HPDE6-E6E7 (cell line): ENCODE measurements around the gene CEP112.

Source experiments
- DNase-seq: peaks from one replicate; pipeline ENCODE4 v3.0.0; 2011; ENCODE audit warnings: missing footprints; ENCODE audit errors: extremely low spot score

Gene CEP112

GRCh38 chr17:65931246-65932149 lies 260.4 kb downstream of the CEP112 start:
- no peak for DNase-seq

GRCh38 chr17:65930140-65930730 lies 261.7 kb downstream of the CEP112 start:
- DNase-seq = no peak

GRCh38 chr17:65926599-65926998 lies 265.3 kb downstream of the CEP112 start:
- no peak for DNase-seq

- no peak for DNase-seq
Observed at GRCh38 chr17:65925606-65926307, 266.2 kb downstream of the CEP112 start.

DNA sequence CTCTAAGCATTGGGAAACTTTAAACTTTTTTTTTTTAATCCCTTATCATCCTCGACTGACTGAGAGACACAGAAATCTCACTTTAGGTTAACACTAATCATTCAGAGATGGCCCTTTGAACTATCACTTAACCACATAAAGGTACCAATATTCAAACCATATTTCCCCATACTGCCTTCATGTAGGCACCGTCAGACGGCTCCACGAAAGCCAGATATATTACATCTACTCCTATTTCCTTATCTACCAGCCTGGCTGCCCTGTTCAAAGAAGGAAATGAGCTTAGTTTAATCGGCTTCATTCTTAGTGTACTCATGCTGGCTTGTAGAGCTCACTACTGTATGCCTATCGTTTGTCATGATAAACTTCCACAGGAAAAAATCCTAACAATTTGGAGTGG lies 270.9 kb downstream of the CEP112 start:
- DNase-seq = no peak

DNA sequence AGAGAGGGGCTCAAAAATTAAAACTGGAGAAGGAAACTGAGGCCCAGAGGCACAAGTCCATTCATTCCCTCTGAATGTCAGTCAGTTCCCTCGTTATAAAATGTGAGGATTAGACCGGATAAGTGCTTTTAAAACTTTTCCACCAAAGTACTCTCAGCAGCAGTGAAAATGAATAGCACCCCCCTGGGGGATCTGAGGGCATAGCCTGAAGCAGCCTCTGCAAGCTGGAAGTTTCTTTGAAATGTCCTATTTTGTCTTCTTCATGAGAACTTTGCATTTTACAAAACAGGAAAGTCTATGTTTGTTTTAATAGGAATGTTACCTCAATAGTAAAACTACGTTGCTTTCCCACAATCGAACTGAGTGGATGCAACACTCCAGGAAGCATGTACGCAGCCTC lies 273.0 kb downstream of the CEP112 start:
- no peak for DNase-seq

- DNase-seq = no peak
Observed at GRCh38 chr17:65918500-65918899, 273.4 kb downstream of the CEP112 start.

- DNase-seq = no peak
Observed at GRCh38 chr17:65917560-65917959, 274.4 kb downstream of the CEP112 start.

DNA sequence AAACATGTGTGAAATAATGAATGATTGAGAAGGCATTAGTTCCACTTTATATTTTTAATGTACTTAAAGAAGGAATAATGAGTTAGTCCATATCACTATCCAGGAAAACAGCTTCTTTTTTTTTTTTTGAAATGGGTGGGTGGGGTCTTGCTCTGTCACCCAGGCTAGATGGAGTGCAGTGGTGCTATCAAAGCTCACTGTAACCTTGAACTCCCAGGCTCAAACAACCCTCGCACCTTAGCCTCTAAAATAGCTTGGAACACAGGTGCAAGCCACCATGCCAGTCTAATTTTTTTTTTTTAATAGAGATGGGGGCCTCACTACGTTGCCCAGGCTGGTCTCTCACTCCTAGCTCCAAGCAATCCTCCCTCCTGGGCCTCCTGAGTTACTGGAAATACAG lies 275.5 kb downstream of the CEP112 start:
- DNase-seq = no peak

DNA sequence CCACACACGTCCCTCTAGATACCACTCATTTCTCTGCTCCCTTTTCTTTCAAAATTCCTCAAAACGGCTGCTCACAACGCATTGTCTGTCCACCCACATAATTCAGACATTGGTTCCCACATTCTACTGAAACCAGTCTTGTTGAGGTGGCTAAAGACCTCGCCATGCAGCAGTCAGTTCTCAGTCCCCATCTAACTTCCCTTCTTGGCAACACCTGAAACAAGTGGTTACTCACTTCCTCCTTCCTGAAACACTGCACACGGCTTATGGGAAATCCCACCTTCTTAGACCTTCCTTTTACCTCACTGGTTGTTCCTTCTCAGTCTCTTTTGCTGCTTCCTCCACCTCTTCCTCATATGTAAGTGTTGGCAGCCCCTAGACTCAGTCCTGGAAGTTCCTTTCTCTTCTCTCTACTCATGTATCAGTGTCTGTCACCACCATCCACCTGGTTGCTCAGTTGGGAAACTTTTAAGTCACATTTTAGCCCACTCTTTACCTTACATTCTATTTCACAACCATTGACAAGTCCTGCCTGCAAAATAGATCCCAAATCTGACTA lies 277.1 kb downstream of the CEP112 start:
- no peak for DNase-seq

- DNase-seq = no peak
Observed at GRCh38 chr17:65913326-65913850, 278.5 kb downstream of the CEP112 start.

- no peak for DNase-seq
Observed at GRCh38 chr17:65910836-65911235, 281.1 kb downstream of the CEP112 start.

DNA sequence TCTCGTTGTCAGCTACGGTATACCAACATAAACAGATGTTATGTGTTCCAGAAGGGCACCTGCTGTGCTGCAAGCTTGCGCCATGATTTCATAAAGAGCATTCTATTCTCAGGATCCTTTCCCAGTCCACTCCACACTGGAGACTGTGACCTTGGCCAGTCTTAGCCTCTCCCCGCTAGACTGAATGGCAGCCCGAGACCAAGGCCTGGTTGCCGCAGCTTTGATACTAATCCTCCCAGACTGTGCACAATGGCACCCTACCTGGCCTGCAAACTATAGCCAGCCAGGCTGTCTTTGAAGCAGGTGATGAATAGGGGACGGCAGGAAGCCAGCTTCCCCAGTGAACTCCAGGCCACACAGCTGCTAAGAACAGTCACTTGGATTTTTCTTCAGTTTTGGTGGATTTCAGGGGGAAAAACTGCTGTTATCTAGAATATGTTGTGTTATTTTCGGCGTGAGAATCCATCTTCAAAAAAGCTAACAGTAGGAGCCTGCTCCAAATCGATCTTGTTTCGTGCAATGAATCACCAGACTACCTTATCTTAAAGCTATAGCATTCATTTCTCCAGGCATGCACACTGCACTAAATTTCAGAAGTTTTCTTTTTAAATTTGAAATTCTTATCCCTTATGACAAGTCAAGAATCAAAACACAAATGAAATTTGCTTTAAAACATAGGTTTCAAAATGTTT lies 289.0 kb downstream of the CEP112 start:
- DNase-seq = no peak

- DNase-seq = no peak
Observed at GRCh38 chr17:65902155-65902554, 289.8 kb downstream of the CEP112 start.

DNA sequence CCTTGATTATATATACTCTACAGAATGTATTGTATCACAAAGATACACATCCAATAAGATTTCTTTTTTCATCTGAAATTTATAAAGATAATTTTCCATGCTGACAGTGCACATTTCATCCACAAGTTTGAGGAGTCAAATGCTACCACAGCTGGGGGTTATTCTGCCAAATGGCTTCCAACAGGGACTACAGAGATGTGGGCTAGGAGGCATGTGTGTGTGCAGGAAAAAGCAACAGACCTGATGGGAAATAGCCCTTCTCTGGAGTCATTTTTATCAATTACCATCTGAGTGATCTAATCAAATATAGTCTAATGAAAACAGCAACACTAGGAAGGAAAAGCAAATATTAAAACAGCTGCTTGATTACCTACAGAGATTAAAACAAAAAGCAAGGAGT lies 290.5 kb downstream of the CEP112 start:
- no peak for DNase-seq

DNA sequence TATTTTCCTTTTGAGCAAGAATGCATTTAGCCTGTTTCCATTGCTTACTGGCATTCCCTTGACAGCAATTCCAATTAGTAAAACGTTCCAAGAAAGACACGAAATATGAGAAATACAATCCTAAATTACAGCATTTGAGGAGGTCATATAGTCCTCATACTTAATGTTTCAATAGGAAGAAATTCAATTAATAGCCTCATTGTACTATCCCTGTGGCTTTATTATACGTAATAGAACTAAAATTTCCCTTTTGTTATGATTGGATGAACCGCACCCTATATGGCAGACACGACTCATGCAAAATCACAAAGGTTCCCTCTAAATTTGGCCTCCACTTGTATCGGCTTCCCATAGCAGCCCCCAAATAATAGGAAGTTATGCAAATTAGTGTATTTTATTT lies 291.7 kb downstream of the CEP112 start:
- no peak for DNase-seq

DNA sequence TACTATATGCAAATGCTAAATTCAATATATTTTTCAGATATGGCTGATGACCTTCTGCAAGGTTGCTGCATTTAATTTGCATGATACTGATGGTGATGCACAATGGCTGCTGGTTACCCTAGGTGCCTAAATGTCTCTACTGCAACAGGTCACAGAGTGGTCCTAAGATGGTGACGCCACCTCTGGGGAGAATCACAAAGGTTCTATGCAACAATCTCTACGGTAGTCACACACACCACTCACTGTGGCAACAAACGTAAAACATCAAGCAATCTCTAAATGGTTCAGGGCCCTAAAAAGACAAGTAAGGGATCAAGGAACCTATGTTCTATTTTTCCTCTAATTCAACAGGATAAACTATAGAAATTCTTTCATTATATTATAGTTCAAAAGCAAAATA lies 293.3 kb downstream of the CEP112 start:
- DNase-seq = no peak

DNA sequence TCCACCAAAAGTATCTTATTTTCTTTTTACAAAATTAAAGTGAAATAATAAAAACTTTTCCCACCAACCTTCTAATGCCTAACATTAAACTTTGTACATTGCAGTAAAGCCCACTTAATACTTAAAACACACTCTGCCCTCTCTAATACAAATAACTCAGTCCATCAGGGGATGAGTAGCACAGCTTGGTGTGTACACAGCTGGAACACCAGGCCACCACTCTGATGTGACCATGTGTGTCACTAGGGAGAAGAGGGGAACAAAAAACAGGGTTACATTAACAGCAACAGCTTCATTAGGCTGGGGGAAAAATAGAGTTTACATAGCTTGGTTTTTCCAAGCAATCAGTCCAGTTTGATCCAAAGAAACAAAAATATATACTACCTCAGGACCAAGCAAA lies 295.0 kb downstream of the CEP112 start:
- DNase-seq = no peak

DNA sequence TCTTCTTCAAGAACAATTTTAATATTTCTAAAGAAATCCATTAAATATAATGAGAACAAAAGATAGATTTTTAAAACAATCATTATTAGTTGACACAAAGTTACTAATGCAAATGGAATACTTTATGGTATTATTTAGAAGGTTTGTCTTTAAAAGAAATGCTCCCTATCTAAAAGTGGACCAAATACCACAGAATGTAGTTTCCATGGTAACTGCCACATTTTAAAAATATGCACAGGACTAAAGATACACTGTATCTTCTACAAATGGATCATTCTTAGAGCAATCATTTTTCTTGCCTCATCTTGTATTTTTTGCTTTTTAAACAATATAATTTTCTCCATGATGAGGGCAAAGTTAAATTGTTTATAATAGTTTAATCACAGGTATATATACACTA lies 296.0 kb downstream of the CEP112 start:
- DNase-seq = no peak

DNA sequence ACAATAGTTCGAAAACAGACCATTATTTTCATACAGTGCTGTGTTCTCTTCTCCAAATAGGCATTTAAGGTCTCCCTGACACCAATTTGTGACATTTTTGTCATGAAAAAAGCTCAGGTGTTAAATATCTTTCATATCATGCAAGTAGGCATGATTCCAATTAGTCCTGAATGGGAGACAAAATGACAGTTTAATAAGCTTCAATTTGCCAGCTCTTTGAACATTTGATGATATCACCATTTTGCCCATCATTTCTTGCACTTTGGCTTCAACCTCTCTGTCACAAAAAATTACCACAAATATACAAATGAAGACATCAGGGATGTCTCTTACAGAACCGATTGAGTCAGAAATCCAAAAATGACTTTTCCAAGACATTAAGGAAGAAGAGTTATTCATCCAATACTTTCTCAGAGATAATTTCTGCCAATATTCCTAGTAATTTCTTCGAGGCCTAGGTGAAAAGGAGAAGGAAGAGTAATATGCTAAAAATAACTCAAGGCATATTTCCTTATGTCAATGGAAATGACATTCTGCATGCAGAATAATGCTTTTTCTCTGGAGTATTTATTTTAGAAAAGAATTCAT lies 298.1 kb downstream of the CEP112 start:
- DNase-seq = no peak

DNA sequence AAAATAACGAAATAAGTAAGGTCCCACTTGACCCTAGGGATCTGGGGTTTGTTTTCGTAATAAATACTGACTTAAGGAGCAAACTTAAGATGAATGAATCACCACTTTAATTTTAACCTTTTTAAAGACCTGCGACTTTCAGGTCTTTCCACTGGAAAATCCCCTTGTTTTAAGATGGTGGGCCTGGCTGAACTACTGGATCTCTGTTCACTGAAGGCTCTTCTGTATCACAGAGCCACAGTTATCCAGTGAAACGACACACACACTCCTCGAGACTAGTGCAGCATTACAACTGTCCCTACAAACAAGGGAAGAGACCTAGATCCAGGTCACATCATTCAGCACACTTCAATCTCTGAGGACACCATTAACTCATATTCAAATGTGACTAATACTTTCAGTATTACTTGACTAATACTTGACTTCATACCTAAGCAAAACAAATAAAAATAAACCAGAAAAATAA lies 299.0 kb downstream of the CEP112 start:
- no peak for DNase-seq
